ENCODE data around the gene RAP1GAP.
"Not testable (repeated sequence)": the region's sequence is repeated elsewhere in the genome, so short reads cannot be mapped to it uniquely, and the experiment has no call there.

RAP1GAP gene

GRCh38 chr1:21568006-21568746, 101.0 kb downstream of the RAP1GAP start:
- ATAC-seq, result no peak

- ATAC-seq, result no peak
Observed at GRCh38 chr1:21567241-21568005, 101.7 kb downstream of the RAP1GAP start.

GRCh38 chr1:21566361-21566760, 102.8 kb downstream of the RAP1GAP start:
- not testable (repeated sequence) for ATAC-seq

- ATAC-seq, result no peak
Observed at GRCh38 chr1:21565285-21565684, 103.9 kb downstream of the RAP1GAP start.

- no peak for ATAC-seq
Observed at GRCh38 chr1:21564521-21565095, 104.5 kb downstream of the RAP1GAP start.

GRCh38 chr1:21563971-21564370, 105.2 kb downstream of the RAP1GAP start:
- no peak for ATAC-seq

- ATAC-seq, result no peak
Observed at GRCh38 chr1:21562896-21563295, 106.3 kb downstream of the RAP1GAP start.

GRCh38 chr1:21560916-21561638, 108.1 kb downstream of the RAP1GAP start:
- ATAC-seq, result no peak

- ATAC-seq, result no peak
Observed at GRCh38 chr1:21559788-21560567, 109.2 kb downstream of the RAP1GAP start.

GRCh38 chr1:21553116-21553926, 115.8 kb downstream of the RAP1GAP start:
- ATAC-seq, result no peak

- ATAC-seq, result no peak
Observed at GRCh38 chr1:21552715-21553114, 116.4 kb downstream of the RAP1GAP start.

GRCh38 chr1:21550866-21551475, 118.2 kb downstream of the RAP1GAP start:
- ATAC-seq, result no peak

GRCh38 chr1:21550097-21550496, 119.1 kb downstream of the RAP1GAP start:
- no peak for ATAC-seq

GRCh38 chr1:21547876-21548275, 121.3 kb downstream of the RAP1GAP start:
- ATAC-seq, result no peak
